Upper lobe of right lung (tissue), 1 donor: Measurements from ENCODE around the gene CNTN1. TPM values are rescaled to one million over a fixed set of nuclear protein-coding genes. Genes with fewer than 3 reads are reported as not detected.
"Not testable (repeated sequence)": the region's sequence is repeated elsewhere in the genome, so short reads cannot be mapped to it uniquely, and the experiment has no call there.

Source experiments
- ATAC-seq: fragments of 200-7000 bp; cut with Tn5 transposase; one replicate; pipeline ENCODE4 v1.9.1; 2020; ENCODE audit warnings: mild to moderate bottlenecking, moderate library complexity
- DNase-seq: peaks from one replicate; pipeline ENCODE4 v3.0.0-alpha.2; 2020
- H3K27ac ChIP-seq: fragments of 200-600 bp; one replicate; pipeline ENCODE4 v1.8.0; 2022
- H3K27me3 ChIP-seq: fragments of 200-600 bp; one replicate; pipeline ENCODE4 v1.8.0; 2022; ENCODE audit warnings: mild to moderate bottlenecking
- H3K36me3 ChIP-seq: fragments of 200-600 bp; one replicate; pipeline ENCODE4 v1.8.0; 2022
- H3K4me1 ChIP-seq: fragments of 200-600 bp; one replicate; pipeline ENCODE4 v1.8.0; 2022
- H3K4me3 ChIP-seq: fragments of 200-600 bp; one replicate; pipeline ENCODE4 v1.8.0; 2022; ENCODE audit warnings: mild to moderate bottlenecking
- H3K9me3 ChIP-seq: fragments of 200-600 bp; one replicate; pipeline ENCODE4 v1.8.0; 2022
- intact Hi-C: fragments of 100-400 bp; cut with DNase I; formaldehyde crosslinking; loops from one replicate; pipeline ENCODE4 v1.11.0; 2022
- total RNA-seq: library from RNA; stranded (reverse); fragmentation: NEBNext Ultra II Directional; extraction: Animal tissue kit (Norgen Biotek cat#: 25700); gene quantifications from one replicate; pipeline ENCODE4 v1.2.1, GENCODE V29; 2021
- TF ChIP-seq, protein P1 (sequence below): fragments of 200-600 bp; IDR thresholded peaks from one replicate; pipeline ENCODE4 v1.8.0; 2022; ENCODE audit warnings: antibody characterized with exemption
- donor health status: DM: no; HTN: yes; CAD: no; lungs with severe emphysema.

Gene CNTN1
- total RNA-seq, 1 donor from 2014 or later: 15.1 TPM

DNA sequence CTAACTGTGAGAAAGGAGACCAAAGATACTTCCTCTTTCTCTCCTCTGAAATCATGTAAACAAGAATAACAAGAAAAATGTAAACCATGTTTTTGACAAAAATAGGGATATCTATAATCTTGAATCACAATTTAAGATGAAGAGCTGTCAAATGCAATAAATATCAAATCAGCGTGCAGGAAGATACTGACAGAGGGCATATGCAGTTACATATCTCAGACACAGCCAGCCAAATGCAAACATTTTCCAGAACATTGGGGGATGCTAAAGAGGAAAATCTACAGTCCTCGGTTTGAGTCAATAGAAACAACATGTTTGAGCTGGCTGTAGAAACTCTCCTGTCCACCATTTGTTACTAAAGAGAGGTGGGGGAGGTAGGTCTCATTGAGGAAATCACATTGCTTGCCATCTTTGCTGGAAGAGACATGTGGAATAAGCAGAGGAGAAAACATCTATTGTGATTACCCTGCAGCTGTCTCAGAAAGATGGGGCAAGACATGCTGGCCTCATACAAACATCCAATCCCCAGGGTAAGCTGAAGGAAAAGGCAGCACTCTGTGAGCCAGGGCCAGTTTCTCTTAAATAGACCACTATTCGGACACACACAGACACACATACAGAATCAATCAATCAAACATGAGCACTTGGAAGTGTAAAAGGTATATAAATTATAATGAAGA is 43.5 kb downstream of the CNTN1 start:
- ATAC-seq: no peak

DNA sequence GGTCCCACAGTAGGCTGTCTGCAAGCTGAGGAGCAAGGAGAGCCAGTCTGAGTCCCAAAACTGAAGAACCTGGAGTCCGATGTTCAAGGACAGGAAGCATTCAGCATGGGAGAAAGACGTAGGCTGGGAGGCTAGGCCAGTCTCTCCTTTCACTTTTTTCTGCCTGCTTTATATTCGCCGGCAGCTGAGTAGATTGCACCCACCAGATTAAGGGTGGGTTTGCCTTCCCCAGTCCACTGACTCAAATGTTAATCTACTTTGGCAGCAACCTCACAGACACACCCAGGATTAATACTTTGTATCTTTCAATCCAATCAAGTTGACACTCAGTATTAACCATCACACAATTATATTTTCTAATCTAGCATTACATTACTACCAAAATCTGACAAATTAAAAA is 45.2 kb downstream of the CNTN1 start:
- H3K9me3 ChIP-seq, H3K4me1 ChIP-seq, H3K27ac ChIP-seq, H3K27me3 ChIP-seq, DNase-seq, ATAC-seq, H3K36me3 ChIP-seq, intact Hi-C loops, H3K4me3 ChIP-seq: not testable (repeated sequence)

More for the DNA sequence above, 43.5 kb downstream of the CNTN1 start:
- Histone ChIP-seq H3K36me3 (no peaks in the 10 kb centered on the region), H3K27me3 (no peaks in the 10 kb centered on the region), H3K4me1 (no peaks in the 10 kb centered on the region), H3K27ac (no peak overlapping the region), H3K4me3 (no peak overlapping the region), H3K9me3 (no peaks in the 10 kb centered on the region)
- no peak for DNase-seq
- intact Hi-C loops: no loop called here
- TF ChIP-seq, protein P1, sequence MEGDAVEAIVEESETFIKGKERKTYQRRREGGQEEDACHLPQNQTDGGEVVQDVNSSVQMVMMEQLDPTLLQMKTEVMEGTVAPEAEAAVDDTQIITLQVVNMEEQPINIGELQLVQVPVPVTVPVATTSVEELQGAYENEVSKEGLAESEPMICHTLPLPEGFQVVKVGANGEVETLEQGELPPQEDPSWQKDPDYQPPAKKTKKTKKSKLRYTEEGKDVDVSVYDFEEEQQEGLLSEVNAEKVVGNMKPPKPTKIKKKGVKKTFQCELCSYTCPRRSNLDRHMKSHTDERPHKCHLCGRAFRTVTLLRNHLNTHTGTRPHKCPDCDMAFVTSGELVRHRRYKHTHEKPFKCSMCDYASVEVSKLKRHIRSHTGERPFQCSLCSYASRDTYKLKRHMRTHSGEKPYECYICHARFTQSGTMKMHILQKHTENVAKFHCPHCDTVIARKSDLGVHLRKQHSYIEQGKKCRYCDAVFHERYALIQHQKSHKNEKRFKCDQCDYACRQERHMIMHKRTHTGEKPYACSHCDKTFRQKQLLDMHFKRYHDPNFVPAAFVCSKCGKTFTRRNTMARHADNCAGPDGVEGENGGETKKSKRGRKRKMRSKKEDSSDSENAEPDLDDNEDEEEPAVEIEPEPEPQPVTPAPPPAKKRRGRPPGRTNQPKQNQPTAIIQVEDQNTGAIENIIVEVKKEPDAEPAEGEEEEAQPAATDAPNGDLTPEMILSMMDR: no peak

DNA sequence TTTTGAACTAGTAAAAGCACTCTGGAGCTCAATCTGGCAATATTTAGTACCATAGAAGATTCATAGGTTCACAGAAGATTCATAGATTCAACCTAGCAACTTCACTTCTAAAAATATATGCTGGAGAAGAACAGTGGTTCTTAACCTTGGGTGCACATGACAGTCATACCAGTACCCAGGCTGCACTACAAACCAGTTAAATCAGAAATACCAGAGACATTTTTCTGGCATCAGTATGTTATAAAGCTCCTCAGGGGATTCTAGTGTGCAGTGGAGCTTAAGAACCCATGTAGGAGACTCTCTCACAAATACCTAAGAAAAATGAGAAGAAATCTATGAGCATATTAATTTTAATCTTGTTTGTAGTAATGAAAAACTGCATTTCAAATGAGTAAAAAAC is 46.6 kb downstream of the CNTN1 start:
- TF ChIP-seq, protein P1: no peak
- intact Hi-C loops: no loop called here
- Histone ChIP-seq H3K36me3 (no peaks in the 10 kb centered on the region), H3K9me3 (no peaks in the 10 kb centered on the region), H3K27ac (no peak overlapping the region), H3K4me1 (no peaks in the 10 kb centered on the region), H3K27me3 (no peaks in the 10 kb centered on the region), H3K4me3 (no peak overlapping the region)
- ATAC-seq (no peak), DNase-seq (no peak)

- intact Hi-C loops: no loop called here
- Histone ChIP-seq H3K4me1 (no peaks in the 10 kb centered on the region), H3K27ac (no peak overlapping the region), H3K27me3 (no peaks in the 10 kb centered on the region), H3K36me3 (no peaks in the 10 kb centered on the region), H3K4me3 (no peak overlapping the region), H3K9me3 (no peaks in the 10 kb centered on the region)
- ATAC-seq (no peak), DNase-seq (no peak)
- TF ChIP-seq, protein P1: no peak
Measured at GRCh38 chr12:40742041-40742440, 49.8 kb downstream of the CNTN1 start.

DNA sequence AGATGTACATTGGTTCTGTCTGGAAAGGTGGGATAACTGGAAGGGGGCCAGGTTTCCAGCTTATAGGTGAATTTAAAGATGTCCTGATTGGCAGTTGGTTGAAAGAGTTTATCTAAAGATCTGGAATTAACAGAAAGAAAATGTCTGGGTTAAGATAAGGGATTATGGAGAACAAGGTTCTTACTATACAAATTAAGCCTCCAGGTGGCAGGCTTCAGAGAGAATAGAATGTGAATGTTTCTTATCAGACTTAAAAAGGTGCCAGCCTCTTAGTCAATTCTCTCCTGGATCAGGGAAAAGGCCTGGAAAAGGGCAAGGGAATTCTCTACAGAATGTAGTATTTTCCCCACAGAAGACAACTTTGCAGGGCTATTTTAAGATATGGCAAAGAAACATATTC is 53.1 kb downstream of the CNTN1 start:
- intact Hi-C loops: no loop called here
- H3K27me3 ChIP-seq: no peaks in the 10 kb centered on the region
- H3K27ac ChIP-seq: no peak overlapping the region
- ATAC-seq (no peak), DNase-seq (no peak)
- TF ChIP-seq, protein P1: no peak
- H3K9me3 ChIP-seq: no peaks in the 10 kb centered on the region
- H3K4me1 ChIP-seq: no peaks in the 10 kb centered on the region
- H3K4me3 ChIP-seq: no peak overlapping the region
- no peaks in the 10 kb centered on the region for H3K36me3 ChIP-seq

DNA sequence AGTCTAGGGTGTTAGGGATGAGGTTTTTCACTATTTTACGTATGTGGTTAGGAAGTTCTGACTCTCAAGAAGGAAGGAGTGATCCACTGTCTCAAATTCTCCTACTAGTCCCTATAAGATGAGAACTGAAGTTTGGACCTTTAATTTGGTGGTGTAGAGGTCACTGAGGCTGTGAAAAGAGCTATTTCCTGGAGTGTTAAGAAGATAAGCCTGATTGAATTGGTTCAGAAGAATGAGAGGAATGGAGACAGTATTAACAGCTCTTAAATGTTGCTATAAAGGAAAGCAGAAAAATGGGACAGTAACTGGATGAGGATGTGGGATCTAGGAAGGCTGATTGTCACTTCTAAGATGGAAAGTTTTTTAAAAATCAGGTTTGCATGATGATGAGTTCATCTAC is 57.6 kb downstream of the CNTN1 start:
- Histone ChIP-seq H3K36me3 (no peaks in the 10 kb centered on the region), H3K4me1 (no peaks in the 10 kb centered on the region), H3K9me3 (no peaks in the 10 kb centered on the region), H3K4me3 (no peak overlapping the region), H3K27me3 (no peaks in the 10 kb centered on the region), H3K27ac (no peak overlapping the region)
- TF ChIP-seq, protein P1: no peak
- DNase-seq: no peak
- no peak for ATAC-seq
- intact Hi-C loops: no loop called here
